ENCODE measurements around the gene ZDHHC11B. TPM values are rescaled to one million over a fixed set of nuclear protein-coding genes. Genes with fewer than 3 reads are reported as not detected.

Gene ZDHHC11B
- total RNA-seq, 1 experiment from 2014 or later = not detected

DNA sequence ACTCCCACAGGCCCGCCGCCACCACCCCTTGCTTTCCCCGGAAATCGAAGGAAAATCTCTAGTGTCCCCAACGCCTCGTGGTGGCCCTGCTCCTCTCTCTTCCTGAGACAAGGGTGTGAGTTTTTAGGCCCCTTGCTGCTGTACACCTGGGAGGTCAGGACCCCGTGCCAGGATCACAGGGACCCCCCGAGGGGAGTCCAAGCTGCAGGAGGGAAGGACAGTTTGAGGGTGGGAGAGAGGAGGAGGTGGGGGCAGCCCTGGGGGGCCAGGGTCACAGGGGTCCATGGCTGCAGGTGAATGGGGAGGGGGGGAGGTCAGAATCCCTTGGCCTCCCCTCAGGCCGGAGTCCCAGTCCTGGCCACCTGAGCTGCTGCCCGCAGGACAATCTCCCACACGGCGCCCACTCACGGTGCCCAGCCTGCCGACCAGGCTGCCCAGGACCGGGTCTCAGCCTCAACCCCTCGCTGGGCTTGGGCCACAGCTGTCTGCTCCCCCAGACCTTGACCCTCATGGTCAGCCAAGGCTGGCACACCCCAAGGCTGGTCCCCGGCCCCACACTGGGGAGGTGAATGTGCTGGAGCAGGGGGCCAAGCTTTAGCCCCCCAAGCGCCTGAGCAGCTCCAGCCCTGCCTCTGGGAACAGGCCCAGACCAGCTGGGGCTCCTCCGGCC, 111.2 kb downstream of the ZDHHC11B start:
- Mint-ChIP-seq H3K4me3 (ENCODE audit: unreplicated experiment) (no peak overlapping the region), H3K36me3 (ENCODE audit: insufficient read depth, unreplicated experiment) (no peaks in the 10 kb centered on the region), H3K27ac (ENCODE audit: low read depth, unreplicated experiment) (peak overlapping the region; percentile 57), H3K27me3 (ENCODE audit: insufficient read depth, unreplicated experiment) (no peaks in the 10 kb centered on the region), H3K9me3 (ENCODE audit: unreplicated experiment) (no peaks in the 10 kb centered on the region), H3K4me1 (ENCODE audit: insufficient read depth, unreplicated experiment) (peaks cover 13% of the 10 kb centered on the region)
- intact Hi-C loops (cut with micrococcal nuclease) = loop anchor here (5.0 to 10.0 kb wide), 2 partner anchors 182 to 494 kb away; partner anchors contain the start of gene ZDHHC11
- ChIA-PET CTCF (interaction anchor here (0.6 to 6.5 kb wide), 3 partner anchors 230 to 791 kb away, joined by 3 to 63 read pairs (median 3); no protein-coding TSS in a partner anchor), POLR2A (interaction anchor here (0.6 to 0.9 kb wide), 3 partner anchors 157 to 227 kb away, joined by 3 to 4 read pairs (median 3); no protein-coding TSS in a partner anchor)
- no peak for TF ChIP-seq CTCF (IDR thresholded peaks at IDR 0.05; ENCODE audit: unreplicated experiment)
- DNase-seq (ENCODE audit: unreplicated experiment) = no peak
- BruUV-seq (replicated peaks) = no TSS peak

DNA sequence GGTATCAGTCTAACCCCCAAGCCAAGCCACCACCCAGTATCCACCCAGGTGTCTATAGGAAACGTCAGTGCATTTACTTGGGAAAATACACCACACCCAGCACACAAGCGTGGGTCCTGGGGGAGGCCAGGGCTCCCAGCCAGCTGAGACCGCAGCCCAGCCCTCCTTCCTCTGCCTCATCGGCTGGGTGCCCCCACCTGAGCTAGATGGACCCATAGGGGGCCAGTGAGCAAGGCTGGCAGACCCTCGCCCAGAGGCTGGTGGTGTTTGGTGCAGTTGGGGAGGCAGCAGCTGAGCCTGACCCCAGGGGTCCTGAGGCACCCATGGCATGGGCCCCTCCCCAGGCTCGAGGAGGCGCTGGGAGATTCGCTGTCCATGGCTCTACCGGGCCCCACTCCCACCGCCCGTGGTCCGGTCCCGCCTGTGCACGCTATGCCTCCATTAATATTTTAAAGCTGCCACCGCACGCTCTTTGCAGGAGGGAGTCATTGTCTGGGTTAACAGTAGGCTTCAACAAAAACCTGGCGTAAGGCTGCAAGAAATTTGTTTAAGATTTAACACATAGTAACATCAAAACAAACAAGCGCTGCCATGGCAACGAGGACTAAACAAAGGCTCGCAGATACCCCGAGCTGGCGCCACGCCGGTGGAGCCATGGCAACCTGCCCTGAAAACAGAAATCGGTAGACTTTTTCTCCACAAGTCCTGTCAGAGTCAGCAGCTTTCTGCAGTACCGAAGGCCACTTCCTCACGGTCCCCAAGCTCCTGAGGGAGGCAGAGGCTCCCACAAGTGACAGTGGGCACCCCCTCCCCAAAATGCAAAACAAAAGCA, 112.0 kb downstream of the ZDHHC11B start:
- BruUV-seq (replicated peaks) = no TSS peak
- ChIA-PET POLR2A (interaction anchor here (0.6 to 0.9 kb wide), 3 partner anchors 156 to 228 kb away, joined by 3 to 4 read pairs (median 3); no protein-coding TSS in a partner anchor), CTCF (interaction anchor here (0.5 to 6.5 kb wide), 10 partner anchors 20 to 1620 kb away, joined by 3 to 63 read pairs (median 3); no protein-coding TSS in a partner anchor)
- peak; percentile 80 for DNase-seq (ENCODE audit: unreplicated experiment)
- H3K36me3 Mint-ChIP-seq (ENCODE audit: insufficient read depth, unreplicated experiment) = no peaks in the 10 kb centered on the region
- no peaks in the 10 kb centered on the region for H3K9me3 Mint-ChIP-seq (ENCODE audit: unreplicated experiment)
- H3K27ac Mint-ChIP-seq (ENCODE audit: low read depth, unreplicated experiment) = peak overlapping the region; percentile 57
- H3K4me1 Mint-ChIP-seq (ENCODE audit: insufficient read depth, unreplicated experiment) = peaks cover 13% of the 10 kb centered on the region
- H3K4me3 Mint-ChIP-seq (ENCODE audit: unreplicated experiment) = no peak overlapping the region
- no peaks in the 10 kb centered on the region for H3K27me3 Mint-ChIP-seq (ENCODE audit: insufficient read depth, unreplicated experiment)
- intact Hi-C loops (cut with micrococcal nuclease) = loop anchor here (5.0 to 10.0 kb wide), 2 partner anchors 182 to 495 kb away; partner anchors contain the start of gene ZDHHC11
- TF ChIP-seq CTCF (IDR thresholded peaks at IDR 0.05; ENCODE audit: unreplicated experiment) = no peak

- TF ChIP-seq CTCF (IDR thresholded peaks at IDR 0.05; ENCODE audit: unreplicated experiment) = peak; percentile 95
- POLR2A ChIA-PET = no interaction called here
- Mint-ChIP-seq H3K36me3 (ENCODE audit: insufficient read depth, unreplicated experiment) (peaks cover 4% of the 10 kb centered on the region), H3K4me1 (ENCODE audit: insufficient read depth, unreplicated experiment) (peaks cover 13% of the 10 kb centered on the region), H3K4me3 (ENCODE audit: unreplicated experiment) (no peak overlapping the region), H3K27me3 (ENCODE audit: insufficient read depth, unreplicated experiment) (no peaks in the 10 kb centered on the region), H3K9me3 (ENCODE audit: unreplicated experiment) (no peaks in the 10 kb centered on the region), H3K27ac (ENCODE audit: low read depth, unreplicated experiment) (no peak overlapping the region)
- BruUV-seq (replicated peaks) = no TSS peak
- intact Hi-C loops (cut with micrococcal nuclease) = loop anchor here (2.0 to 10.0 kb wide), 3 partner anchors 183 to 496 kb away; partner anchors contain the start of gene ZDHHC11
- CTCF ChIA-PET = interaction anchor here (0.5 to 6.5 kb wide), 18 partner anchors 10 to 1050 kb away, joined by 3 to 63 read pairs (median 3); no protein-coding TSS in a partner anchor
- peak; percentile 67 for DNase-seq (ENCODE audit: unreplicated experiment)
These were observed 112.8 kb downstream of the ZDHHC11B start for GRCh38 chr5:671459-672328.
